ENCODE data around the gene THYN1.
A peak's percentile ranks its signal among the peaks of the same experiment; 100 is the strongest.
"Not testable (repeated sequence)": the region's sequence is repeated elsewhere in the genome, so short reads cannot be mapped to it uniquely, and the experiment has no call there.

THYN1 gene

GRCh38 chr11:134253188-134253993 is at the start of gene THYN1, which contains the start of gene ACAD8:
Gene THYN1, minus strand, starts transcription at chr11:134253352. Its CDS starts 470 bp downstream, at chr11:134252882.
Gene ACAD8, plus strand, starts transcription at chr11:134253568. Its CDS starts 33 bp downstream, at chr11:134253601.
- DNase-seq, result peak; percentile 89

- DNase-seq, result no peak
Measured at GRCh38 chr11:134294664-134295063, 41.5 kb upstream of the THYN1 start.

- no peak for DNase-seq
Measured at GRCh38 chr11:134293119-134294113, 40.3 kb upstream of the THYN1 start.

GRCh38 chr11:134292661-134293060 is 39.5 kb upstream of the THYN1 start:
- no peak for DNase-seq

GRCh38 chr11:134291196-134291595 is 38.0 kb upstream of the THYN1 start:
- DNase-seq, result no peak

GRCh38 chr11:134290646-134291045 is 37.5 kb upstream of the THYN1 start:
- DNase-seq, result no peak

GRCh38 chr11:134289789-134290188 is 36.6 kb upstream of the THYN1 start:
- DNase-seq, result no peak

GRCh38 chr11:134289167-134289566 is 36.0 kb upstream of the THYN1 start:
- no peak for DNase-seq

- DNase-seq, result no peak
Measured at GRCh38 chr11:134288486-134288885, 35.3 kb upstream of the THYN1 start.

- no peak for DNase-seq
Measured at GRCh38 chr11:134287561-134287960, 34.4 kb upstream of the THYN1 start.

- DNase-seq, result not testable (repeated sequence)
Measured at GRCh38 chr11:134284349-134284748, 31.2 kb upstream of the THYN1 start.

GRCh38 chr11:134283461-134284230 is 30.5 kb upstream of the THYN1 start:
- DNase-seq, result no peak

GRCh38 chr11:134282121-134283045 is 29.2 kb upstream of the THYN1 start:
- no peak for DNase-seq

- not testable (repeated sequence) for DNase-seq
Measured at GRCh38 chr11:134281635-134282034, 28.5 kb upstream of the THYN1 start.

GRCh38 chr11:134278356-134278755 is 25.2 kb upstream of the THYN1 start:
- no peak for DNase-seq

GRCh38 chr11:134277183-134278001 is 24.2 kb upstream of the THYN1 start:
- DNase-seq, result no peak

- no peak for DNase-seq
Measured at GRCh38 chr11:134276396-134277182, 23.4 kb upstream of the THYN1 start.

- DNase-seq, result no peak
Measured at GRCh38 chr11:134275534-134276395, 22.6 kb upstream of the THYN1 start, which contains the start of gene GLB1L3. Gene GLB1L3, plus strand, starts transcription at chr11:134276379. Its CDS starts 362 bp downstream, at chr11:134276741.

GRCh38 chr11:134275188-134275533 is 22.0 kb upstream of the THYN1 start:
- DNase-seq, result no peak

Measured in NCI-H2029 treated with DMSO at 0.1 percent for 48 hours (cell line).